NOMO-1 treated with DMSO at 0.1 percent for 48 hours (cell line): ENCODE measurements around the gene C12orf43.
"Not testable (repeated sequence)": the region's sequence is repeated elsewhere in the genome, so short reads cannot be mapped to it uniquely, and the experiment has no call there.

ENCODE experiments used
- DNase-seq: peaks from one replicate; lab custom pipeline; 2025; ENCODE audit not compliant: unreplicated experiment; lab: John Stamatoyannopoulos, UW

Gene C12orf43

GRCh38 chr12:121015825-121016766 is at the start of gene C12orf43:
Gene C12orf43 (minus strand): TSS chr12:121016487. CDS start chr12:121016474, 13 bp downstream.
- DNase-seq, result peak; percentile 90

- no peak for DNase-seq
Observed at GRCh38 chr12:121065345-121065744, 49.1 kb upstream of the C12orf43 start.

- DNase-seq, result not testable (repeated sequence)
Observed at GRCh38 chr12:121064586-121064985, 48.3 kb upstream of the C12orf43 start.

GRCh38 chr12:121064116-121064515 is 47.8 kb upstream of the C12orf43 start:
- no peak for DNase-seq

- no peak for DNase-seq
Observed at GRCh38 chr12:121062391-121063045, 46.2 kb upstream of the C12orf43 start.

GRCh38 chr12:121061831-121062230 is 45.5 kb upstream of the C12orf43 start:
- DNase-seq, result peak; percentile 43

GRCh38 chr12:121060149-121061001 is 44.1 kb upstream of the C12orf43 start:
- peak; percentile 86 for DNase-seq

- no peak for DNase-seq
Observed at GRCh38 chr12:121059031-121059898, 43.0 kb upstream of the C12orf43 start.

GRCh38 chr12:121057794-121058193 is 41.5 kb upstream of the C12orf43 start:
- no peak for DNase-seq

GRCh38 chr12:121053706-121054105 is 37.4 kb upstream of the C12orf43 start:
- no peak for DNase-seq

- no peak for DNase-seq
Observed at GRCh38 chr12:121050725-121051124, 34.4 kb upstream of the C12orf43 start.

GRCh38 chr12:121048442-121048841 is 32.2 kb upstream of the C12orf43 start:
- DNase-seq, result no peak

- DNase-seq, result not testable (repeated sequence)
Observed at GRCh38 chr12:121047400-121047799, 31.1 kb upstream of the C12orf43 start.

GRCh38 chr12:121043067-121043466 is 26.8 kb upstream of the C12orf43 start:
- DNase-seq, result no peak

GRCh38 chr12:121038861-121039668 is 22.8 kb upstream of the C12orf43 start, which contains the start of gene OASL:
Gene OASL (minus strand): TSS chr12:121039246. CDS start chr12:121038971, 275 bp downstream.
- DNase-seq, result peak; percentile 87

GRCh38 chr12:121036810-121037326 is 20.6 kb upstream of the C12orf43 start:
- DNase-seq, result peak; percentile 43

GRCh38 chr12:121034616-121035305 is 18.5 kb upstream of the C12orf43 start:
- no peak for DNase-seq

- DNase-seq, result peak; percentile 13
Observed at GRCh38 chr12:121033625-121034349, 17.5 kb upstream of the C12orf43 start.
